Esophagus muscularis mucosa (tissue), 4 donors: ENCODE results near the gene QARS1. TPM values are rescaled to one million over a fixed set of nuclear protein-coding genes. Genes with fewer than 3 reads are reported as not detected.

Experiments used
- DNase-seq: peaks from one replicate; pipeline ENCODE4 v3.0.0-alpha.2; 2017; ENCODE audit errors: extremely low spot score
- H3K27ac ChIP-seq, 4 donors: fragments of 200-600 bp; sonication (generic); replicated peaks in 1 of 4; 1 replicate in 3 of 4; 2 replicates in 1 of 4; pipeline ENCODE4 v1.5.1; 2016 to 2019; ENCODE audit warnings: mild to moderate bottlenecking in 1 of 4
- H3K27me3 ChIP-seq, 4 donors: fragments of 200-600 bp; sonication (generic); one replicate each; pipeline versions ENCODE4 v1.5.1 to v1.6.0; 2016 to 2019
- H3K36me3 ChIP-seq, 4 donors: fragments of 200-600 bp; sonication (generic); one replicate each; pipeline ENCODE4 v1.5.1; 2016 to 2019
- H3K4me1 ChIP-seq, 4 donors: fragments of 200-600 bp; sonication (generic); one replicate each; pipeline ENCODE4 v1.5.1; 2016 to 2019
- H3K4me3 ChIP-seq, 4 donors: fragments of 200-600 bp; sonication (generic); 1 replicate in 2 of 4; 2 replicates in 2 of 4; pipeline ENCODE4 v1.5.1; 2016 to 2019; ENCODE audit warnings: mild to moderate bottlenecking in 4 of 4, moderate library complexity in 1 of 4
- H3K9me3 ChIP-seq, 4 donors: fragments of 200-600 bp; sonication (generic); 1 replicate in 3 of 4; 2 replicates in 1 of 4; pipeline ENCODE4 v1.5.1; 2016 to 2019
- CTCF ChIP-seq, 3 experiments: fragments of 200-600 bp in 2 of 3; fragments of 450-650 bp in 1 of 3; sonication (generic) in 2 of 3; IDR thresholded peaks; one replicate each; pipeline ENCODE4 v1.5.1; 2017 to 2019; ENCODE audit warnings: antibody characterized with exemption in 3 of 3, mild to moderate bottlenecking in 2 of 3, moderate library complexity in 1 of 3
- EP300 ChIP-seq: sonication (generic); formaldehyde crosslinking; IDR thresholded peaks from one replicate; pipeline ENCODE4 v1.6.1; 2017; ENCODE audit warnings: antibody characterized with exemption
- POLR2A ChIP-seq: fragments of 450-650 bp; IDR thresholded peaks from one replicate; pipeline ENCODE4 v1.6.1; 2017; ENCODE audit warnings: antibody characterized with exemption, moderate library complexity, mild to moderate bottlenecking, low read depth
- POLR2AphosphoS5 ChIP-seq, 2 donors: sonication (generic); formaldehyde crosslinking; IDR thresholded peaks; one replicate each; pipeline ENCODE4 v1.6.1; 2017; ENCODE audit warnings: antibody characterized with exemption in 2 of 2
- WGBS: methylation state at CpG from one replicate; pipeline ENCODE4 v1.1.5; 2018; 5-methylcytosine and 5-hydroxymethylcytosine counted together
- intact Hi-C: fragments of 100-400 bp; cut with DNase I; formaldehyde crosslinking; loops from one replicate; pipeline ENCODE4 v1.15.1; 2023
- total RNA-seq, 4 donors: library from RNA; depleted of rRNA; stranded (reverse); fragments of >200 nt; gene quantifications; one replicate each; pipeline versions ENCODE4 v1.1.0 to v1.2.1, GENCODE V29; 2016

The QARS1 gene
- total RNA-seq, 4 donors from 2014 or later: 151 to 229 (median 197) TPM

- Histone ChIP-seq H3K9me3 (no peaks in the 10 kb centered on the region), H3K27me3 (no peaks in the 10 kb centered on the region), H3K27ac (no peak overlapping the region), H3K4me3 (no peak overlapping the region), H3K4me1 (peaks cover 23 to 29% (median 28%) of the 10 kb centered on the region in 4 donors), H3K36me3 (peaks cover 0 to 13% (median 9%) of the 10 kb centered on the region in 4 donors)
- DNase-seq: no peak
- WGBS: 94% methylated on average over 4 of the region's 4 CpGs
- TF ChIP-seq CTCF (IDR thresholded peaks at IDR 0.05): no peak
- no peak for TF ChIP-seq EP300
- no peak for TF ChIP-seq POLR2A
- TF ChIP-seq POLR2AphosphoS5 (IDR thresholded peaks at IDR 0.05): no peak
- intact Hi-C loops: no loop called here
These were observed 30.9 kb upstream of the QARS1 start for GRCh38 chr3:49135499-49135898.

GRCh38 chr3:49134471-49135265 is 30.1 kb upstream of the QARS1 start:
- WGBS: 69% methylated on average over 2 of the region's 3 CpGs
- TF ChIP-seq POLR2AphosphoS5 (IDR thresholded peaks at IDR 0.05): no peak
- TF ChIP-seq POLR2A: no peak
- TF ChIP-seq EP300: no peak
- TF ChIP-seq CTCF (IDR thresholded peaks at IDR 0.05): no peak
- peaks cover 31 to 37% (median 36%) of the 10 kb centered on the region in 4 donors for H3K4me1 ChIP-seq
- intact Hi-C loops: loop anchor here (5.0 kb wide), 1 partner anchor 37 kb away; no protein-coding TSS in a partner anchor
- no peaks in the 10 kb centered on the region for H3K9me3 ChIP-seq
- no peak for DNase-seq
- peaks cover 4 to 22% (median 18%) of the 10 kb centered on the region in 4 donors for H3K36me3 ChIP-seq
- H3K4me3 ChIP-seq: peak overlapping the region in 2 of 4 donors; percentile 85
- no peaks in the 10 kb centered on the region for H3K27me3 ChIP-seq
- H3K27ac ChIP-seq: peak overlapping the region; percentile 89 to 91 (median 90)

DNA sequence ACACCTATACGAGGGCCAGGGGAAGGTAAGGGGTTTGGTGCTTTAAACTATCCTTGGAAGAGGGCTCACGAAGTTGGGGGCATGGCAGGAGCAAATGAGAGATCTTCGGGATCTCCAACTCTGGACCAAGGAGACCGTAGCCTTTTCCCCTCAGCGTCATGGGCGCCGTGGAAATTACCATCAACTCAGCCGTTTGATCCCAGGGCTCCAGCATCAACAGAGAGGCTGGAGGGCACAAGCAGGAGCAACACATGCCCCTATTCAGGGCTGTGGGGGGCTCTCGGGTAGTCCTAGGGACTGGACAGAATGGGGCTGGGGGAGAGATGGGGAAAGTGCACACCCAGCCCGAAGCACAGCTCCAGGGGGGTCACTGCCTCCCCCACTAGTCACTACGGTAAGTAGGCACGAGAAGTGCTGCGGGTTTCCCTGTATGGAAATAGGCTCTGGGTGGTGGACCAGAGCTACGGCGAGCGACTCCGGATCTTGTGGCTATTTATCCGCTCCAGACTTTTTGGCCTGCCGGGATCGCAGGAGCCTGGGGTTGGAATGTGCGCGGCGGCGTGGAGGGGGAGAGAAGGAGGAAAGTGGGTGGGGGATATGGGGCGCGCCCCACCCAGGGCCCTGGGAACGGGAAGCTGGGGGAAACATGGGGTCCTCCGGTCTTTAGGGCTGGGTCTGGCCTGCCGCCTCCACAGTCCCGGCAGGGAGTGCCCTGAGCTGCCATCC is 28.8 kb upstream of the QARS1 start:
- peak; percentile 94 for DNase-seq
- WGBS: 9% methylated on average over 27 of the region's 30 CpGs
- peaks cover 31 to 49% (median 43%) of the 10 kb centered on the region in 4 donors for H3K4me1 ChIP-seq
- intact Hi-C loops: loop anchor here (5.0 kb wide), 1 partner anchor 36 kb away; no protein-coding TSS in a partner anchor
- peak overlapping the region; percentile 75 to 86 (median 85) for H3K4me3 ChIP-seq
- peaks cover 11 to 34% (median 30%) of the 10 kb centered on the region in 4 donors for H3K36me3 ChIP-seq
- no peaks in the 10 kb centered on the region for H3K27me3 ChIP-seq
- H3K9me3 ChIP-seq: no peaks in the 10 kb centered on the region
- TF ChIP-seq EP300: no peak
- peak; percentile 33 for TF ChIP-seq POLR2A
- TF ChIP-seq CTCF (IDR thresholded peaks at IDR 0.05): peak in 2 of 3 experiments; percentile 1 to 13
- peak; percentile 35 to 78 for TF ChIP-seq POLR2AphosphoS5 (IDR thresholded peaks at IDR 0.05)
- H3K27ac ChIP-seq: peak overlapping the region; percentile 89 to 91 (median 90)

DNA sequence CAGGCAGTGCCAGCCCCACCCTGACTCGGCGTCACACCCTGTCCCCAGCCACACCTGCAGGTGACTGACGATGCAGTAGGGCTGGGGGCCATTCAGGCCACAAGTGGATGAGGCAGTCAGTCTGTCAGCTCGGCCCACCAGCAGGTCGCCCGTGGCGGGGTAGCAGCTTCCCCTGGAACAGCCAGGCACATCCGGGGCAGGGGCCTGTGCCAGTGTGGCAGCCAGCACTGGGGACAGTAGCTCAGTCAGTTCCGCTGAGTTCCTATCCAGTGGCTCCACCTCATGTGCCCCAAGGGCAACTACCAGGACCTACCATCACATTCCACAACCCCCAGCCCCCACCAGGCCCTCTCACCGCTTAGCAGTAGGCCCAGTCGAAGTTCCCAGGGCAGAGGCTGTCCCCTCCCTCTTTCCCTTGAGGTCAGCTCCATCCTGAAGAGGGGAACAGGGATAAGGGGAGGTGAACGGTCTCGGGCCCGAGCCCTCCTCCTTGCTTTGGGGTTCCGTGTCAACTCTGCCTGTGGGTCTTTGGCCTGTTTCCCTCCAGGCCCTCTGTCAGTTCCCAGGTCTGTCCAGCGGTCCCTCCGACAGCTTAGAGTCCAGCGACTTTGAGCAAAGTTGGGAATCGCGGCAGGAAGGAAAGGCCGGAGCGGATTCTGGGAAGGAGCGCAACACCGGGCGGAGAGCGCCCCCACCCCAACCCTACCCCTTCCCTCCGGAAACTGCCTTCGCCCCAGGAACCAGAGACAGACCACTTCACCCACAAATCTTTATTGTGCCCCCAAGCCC is 28.1 kb upstream of the QARS1 start, which contains the start of gene LAMB2:
LAMB2 (minus strand) TSS at position 614 of the 789 bp plus-strand sequence; CDS start at position 431, 183 bp downstream.
- H3K27ac ChIP-seq: peak within 1 kb of the TSS; percentile 89 to 91 (median 90)
- no peaks in the 10 kb centered on the region for H3K9me3 ChIP-seq
- 15% methylated on average over 11 of the region's 28 CpGs for WGBS
- peak; percentile 78 to 82 for TF ChIP-seq POLR2AphosphoS5 (IDR thresholded peaks at IDR 0.05)
- TF ChIP-seq POLR2A: peak; percentile 33
- no peak for TF ChIP-seq EP300
- peak in 1 of 3 experiments; percentile 24 for TF ChIP-seq CTCF (IDR thresholded peaks at IDR 0.05)
- intact Hi-C loops: loop anchor here (5.0 kb wide), 1 partner anchor 35 kb away; no protein-coding TSS in a partner anchor
- no peaks in the 10 kb centered on the region for H3K27me3 ChIP-seq
- peaks cover 31 to 50% (median 45%) of the 10 kb centered on the region in 4 donors for H3K4me1 ChIP-seq
- H3K4me3 ChIP-seq: peak within 1 kb of the TSS; percentile 75 to 86 (median 85)
- H3K36me3 ChIP-seq: peaks cover 16 to 42% (median 38%) of the 10 kb centered on the region in 4 donors
- DNase-seq: peak; percentile 94
